HG02870 (cell line): ENCODE measurements around the gene GPR52.
"Not testable (repeated sequence)": the region's sequence is repeated elsewhere in the genome, so short reads cannot be mapped to it uniquely, and the experiment has no call there.

ENCODE experiments used
- ATAC-seq: cut with Tn5 transposase; IDR thresholded peaks from one replicate; pipeline ENCODE4 v1.9.1; 2021; ENCODE audit warnings: mild to moderate bottlenecking, moderate library complexity; ENCODE audit not compliant: unreplicated experiment

The GPR52 gene

GRCh38 chr1:174447866-174448530 is at the start of gene GPR52:
Gene GPR52, plus strand, starts transcription at chr1:174447964. Its CDS starts 148 bp downstream, at chr1:174448112.
- no peak for ATAC-seq

- ATAC-seq, result peak; percentile 64
Observed at GRCh38 chr1:174398246-174398645, 49.5 kb upstream of the GPR52 start.

GRCh38 chr1:174399211-174399610 is 48.6 kb upstream of the GPR52 start:
- ATAC-seq, result no peak

DNA sequence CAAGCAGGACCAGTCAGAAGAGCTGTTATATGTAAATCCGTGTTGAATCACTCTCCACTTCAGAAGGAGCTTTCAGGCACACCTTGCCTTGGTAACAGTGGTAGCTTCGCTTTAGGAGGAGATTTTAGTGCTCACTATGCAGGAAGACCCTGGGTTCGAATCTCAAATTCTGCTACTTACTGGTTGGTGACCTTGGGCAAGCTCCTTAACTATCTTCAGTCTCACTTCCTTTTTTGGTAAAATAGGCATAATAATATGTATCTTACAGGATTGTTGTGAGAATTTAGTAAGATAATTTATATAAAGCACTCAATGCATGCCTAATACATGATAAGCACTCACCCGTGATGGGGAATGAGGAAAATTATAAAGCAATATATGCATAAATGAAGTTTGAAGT is 46.7 kb upstream of the GPR52 start:
- ATAC-seq, result no peak

GRCh38 chr1:174405219-174405618 is 42.5 kb upstream of the GPR52 start:
- no peak for ATAC-seq

GRCh38 chr1:174406421-174406820 is 41.3 kb upstream of the GPR52 start:
- ATAC-seq, result no peak

DNA sequence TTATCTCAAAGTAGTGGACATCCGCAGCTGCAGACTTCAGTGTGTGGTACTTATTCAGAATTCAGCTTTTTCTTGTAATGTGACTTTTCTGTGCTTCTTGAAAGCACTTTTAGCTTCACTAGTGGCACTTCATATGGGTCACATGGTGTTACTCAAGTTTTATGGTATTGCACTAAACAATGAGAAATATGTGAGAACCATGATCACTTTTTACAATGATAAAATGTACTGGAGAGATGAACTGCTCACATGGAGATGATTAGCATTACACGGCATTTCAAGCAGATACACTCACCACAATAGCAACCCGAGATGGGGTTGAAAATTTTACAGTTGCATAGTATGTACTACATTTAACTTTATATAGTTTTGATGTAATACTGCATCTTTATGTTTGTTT is 40.1 kb upstream of the GPR52 start:
- no peak for ATAC-seq

DNA sequence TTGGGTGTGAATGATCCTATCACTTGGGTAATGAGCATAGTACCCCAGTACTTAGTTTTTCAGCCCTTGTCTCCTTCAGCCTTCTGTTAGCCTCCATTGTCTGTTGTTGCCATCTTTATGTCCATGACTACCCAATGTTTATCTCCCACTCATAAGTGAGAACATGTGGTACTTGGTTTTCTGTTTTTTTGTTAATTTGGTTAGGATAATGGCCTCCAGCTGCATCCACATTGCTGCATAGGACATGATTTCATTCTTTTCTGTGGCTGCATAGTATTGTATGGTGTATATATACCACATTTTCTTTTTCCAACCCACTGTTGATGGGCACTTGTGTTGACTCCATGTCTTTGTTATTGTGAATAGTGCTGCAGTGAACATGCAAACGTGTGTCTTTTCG is 39.6 kb upstream of the GPR52 start:
- ATAC-seq, result no peak

DNA sequence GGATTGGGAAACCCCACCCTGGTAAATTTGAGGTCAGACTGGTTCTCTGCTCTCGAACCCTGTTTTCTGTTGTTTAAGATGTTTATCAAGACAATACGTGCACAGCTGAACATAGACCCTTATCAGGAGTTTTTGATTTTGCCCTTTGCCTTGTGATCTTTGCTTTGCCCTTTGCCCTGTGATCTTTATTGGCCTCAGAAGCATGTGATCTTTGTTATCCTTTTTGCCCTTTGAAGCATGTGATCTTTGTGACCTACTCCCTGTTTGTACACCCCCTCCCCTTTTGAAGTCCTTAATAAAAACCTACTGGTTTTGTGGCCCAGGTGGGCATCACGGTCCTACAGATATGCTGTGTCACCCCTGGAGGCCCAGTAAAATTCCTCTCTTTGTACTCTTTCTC is 38.0 kb upstream of the GPR52 start:
- ATAC-seq, result not testable (repeated sequence)

GRCh38 chr1:174413632-174414031 is 34.1 kb upstream of the GPR52 start:
- ATAC-seq, result no peak

GRCh38 chr1:174414203-174414602 is 33.6 kb upstream of the GPR52 start:
- ATAC-seq, result no peak

GRCh38 chr1:174415506-174415905 is 32.3 kb upstream of the GPR52 start:
- ATAC-seq, result no peak

DNA sequence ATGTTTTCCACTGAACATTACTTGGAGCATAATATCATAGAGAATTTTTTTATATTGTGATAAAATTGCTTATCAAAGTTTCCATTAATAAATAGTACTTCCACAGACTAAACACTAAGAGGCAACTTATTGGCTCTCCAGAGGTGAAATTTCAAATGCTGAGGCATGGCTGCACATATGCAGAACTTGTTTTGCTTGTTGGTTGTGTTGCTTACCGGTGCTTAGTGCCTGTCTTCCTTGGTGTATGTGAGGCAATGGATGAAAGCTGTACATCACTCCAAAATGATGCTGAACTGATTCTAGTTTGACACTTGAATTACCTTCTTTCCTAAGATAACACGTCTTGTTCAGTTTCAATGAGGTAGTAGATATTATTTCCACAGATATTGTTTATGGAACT is 29.8 kb upstream of the GPR52 start:
- no peak for ATAC-seq

DNA sequence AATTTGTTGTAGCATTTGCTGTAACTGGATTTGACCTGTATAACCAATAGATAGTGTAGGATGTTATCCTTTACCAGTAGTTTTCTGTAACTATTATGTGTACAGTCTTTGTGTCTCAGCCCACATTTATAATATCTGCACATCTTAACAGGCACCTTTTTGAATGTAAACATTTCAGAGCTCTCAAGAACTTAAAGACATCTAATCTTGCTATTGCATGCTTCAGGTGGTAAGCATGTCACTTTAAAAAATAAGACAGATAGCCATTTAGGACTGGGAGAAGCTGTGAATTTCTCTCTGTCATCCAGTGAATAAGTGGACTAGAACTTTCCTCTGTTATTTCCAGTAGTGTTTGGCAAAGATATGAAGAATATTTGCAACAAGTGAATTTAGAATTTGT is 22.6 kb upstream of the GPR52 start:
- no peak for ATAC-seq

GRCh38 chr1:174426153-174426552 is 21.6 kb upstream of the GPR52 start:
- ATAC-seq, result no peak

DNA sequence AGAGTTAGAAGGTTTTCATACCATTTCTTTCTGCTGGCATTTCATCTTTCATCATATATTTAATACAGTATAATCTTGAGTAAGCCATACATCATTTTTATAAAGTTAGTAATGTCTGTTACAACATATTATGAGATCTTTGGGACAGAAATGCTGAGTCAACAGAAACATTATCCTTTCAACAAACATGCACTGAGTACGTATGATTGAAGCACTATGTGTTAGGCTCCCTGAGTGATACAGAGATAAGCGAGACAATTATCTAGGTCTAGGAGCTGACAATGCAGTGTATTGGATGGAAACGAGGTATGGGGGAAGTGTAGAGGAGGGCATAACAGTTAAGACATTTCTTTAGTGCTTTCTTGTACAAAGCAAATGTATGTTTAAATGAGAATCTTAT is 19.7 kb upstream of the GPR52 start:
- ATAC-seq, result no peak

DNA sequence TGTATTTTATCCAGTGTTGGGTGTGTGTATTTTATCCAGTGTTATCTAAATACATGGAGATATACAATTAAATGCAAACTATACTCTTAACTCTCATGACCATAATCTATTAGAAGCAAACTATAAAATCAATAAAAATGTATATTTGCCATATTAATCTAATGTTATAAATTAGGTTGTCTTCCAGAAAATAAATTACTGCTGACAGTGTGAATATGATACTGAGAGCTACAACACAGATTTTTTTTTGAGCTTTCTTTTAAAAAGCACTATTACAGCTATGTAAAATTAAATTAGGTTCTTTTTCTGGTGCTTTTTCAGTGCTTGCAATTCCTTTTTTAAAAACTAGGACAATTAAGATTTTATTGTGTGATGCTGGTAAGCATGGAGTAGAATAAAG is 19.0 kb upstream of the GPR52 start:
- ATAC-seq, result no peak

DNA sequence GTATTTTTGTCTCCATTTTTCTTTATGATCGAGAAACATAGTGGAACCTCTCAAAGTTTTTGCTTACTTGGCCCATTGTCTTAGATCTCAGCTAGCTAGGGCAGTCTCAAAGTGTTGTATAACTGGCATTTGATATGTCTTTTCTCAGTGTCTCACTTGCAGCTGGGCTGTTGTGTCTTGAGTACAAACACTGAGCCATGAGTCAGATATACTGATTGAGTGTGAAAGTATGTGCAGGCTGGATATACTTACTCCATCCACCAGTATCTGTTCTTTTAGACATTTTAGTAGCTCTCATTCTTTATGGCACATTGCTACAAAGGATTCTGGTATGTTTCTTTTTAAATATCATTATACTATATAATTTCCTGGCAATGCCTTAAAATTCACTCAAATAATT is 14.3 kb upstream of the GPR52 start:
- no peak for ATAC-seq

- ATAC-seq, result no peak
Observed at GRCh38 chr1:174445351-174445750, 2.4 kb upstream of the GPR52 start.

DNA sequence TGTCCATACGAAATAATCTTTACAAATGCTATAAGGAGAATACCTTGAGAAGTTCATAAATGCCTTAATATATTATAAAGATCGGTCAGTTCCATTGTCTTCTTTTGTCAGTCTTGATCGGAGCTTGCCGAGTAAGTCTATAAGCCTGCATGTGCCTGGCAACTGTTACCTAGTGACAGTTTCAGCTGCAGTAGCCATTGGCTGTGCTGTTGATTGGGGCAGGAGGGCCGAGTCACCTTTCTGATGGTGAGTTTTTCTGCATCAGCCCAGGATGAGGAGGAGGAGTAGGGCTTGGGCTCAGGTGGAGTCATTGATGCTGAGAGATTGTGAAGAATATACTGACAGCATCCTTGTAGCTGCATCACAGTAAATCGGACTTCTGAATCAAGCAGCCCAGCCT is 1.9 kb upstream of the GPR52 start:
- no peak for ATAC-seq

GRCh38 chr1:174448531-174448883 is 743 bp downstream of the GPR52 start:
- no peak for ATAC-seq

GRCh38 chr1:174448974-174449373 is 1.2 kb downstream of the GPR52 start:
- no peak for ATAC-seq

DNA sequence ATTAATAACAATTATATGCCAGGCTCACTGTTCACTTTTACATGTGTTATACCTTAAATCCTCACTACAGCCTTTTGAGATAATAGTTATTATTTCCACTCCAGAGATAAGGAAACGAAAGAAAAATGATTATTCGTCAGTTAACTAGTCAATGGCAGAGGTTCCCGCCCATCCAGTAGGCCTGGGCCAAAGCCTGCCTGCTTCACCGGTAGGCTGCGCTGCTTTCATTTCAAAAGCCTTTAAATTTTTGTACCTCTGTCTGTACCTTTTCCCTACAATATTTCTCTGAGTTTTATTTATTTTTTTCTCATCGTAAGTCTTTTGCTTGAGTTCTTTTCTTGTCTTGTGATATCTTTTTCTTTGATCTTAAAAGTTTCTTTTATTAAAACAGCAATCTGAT is 3.6 kb downstream of the GPR52 start:
- no peak for ATAC-seq
